ENCODE results near the gene MAB21L4.

Gene MAB21L4

GRCh38 chr2:240876475-240877251 lies 19.3 kb downstream of the MAB21L4 start:
- no peak for DNase-seq (ENCODE audit: low spot score)

- DNase-seq (ENCODE audit: low spot score) = no peak
Measured at GRCh38 chr2:240876035-240876474, 19.9 kb downstream of the MAB21L4 start.

GRCh38 chr2:240875228-240876034 lies 20.5 kb downstream of the MAB21L4 start:
- DNase-seq (ENCODE audit: low spot score) = no peak

- DNase-seq (ENCODE audit: low spot score) = no peak
Measured at GRCh38 chr2:240874715-240875227, 21.2 kb downstream of the MAB21L4 start.

- DNase-seq (ENCODE audit: low spot score) = no peak
Measured at GRCh38 chr2:240873805-240874714, 21.9 kb downstream of the MAB21L4 start.

- DNase-seq (ENCODE audit: low spot score) = no peak
Measured at GRCh38 chr2:240873098-240873788, 22.7 kb downstream of the MAB21L4 start.

GRCh38 chr2:240872317-240873097 lies 23.4 kb downstream of the MAB21L4 start:
- DNase-seq (ENCODE audit: low spot score) = no peak

- no peak for DNase-seq (ENCODE audit: low spot score)
Measured at GRCh38 chr2:240871071-240871958, 24.6 kb downstream of the MAB21L4 start.

GRCh38 chr2:240869956-240870875 lies 25.7 kb downstream of the MAB21L4 start:
- no peak for DNase-seq (ENCODE audit: low spot score)

- no peak for DNase-seq (ENCODE audit: low spot score)
Measured at GRCh38 chr2:240869109-240869955, 26.6 kb downstream of the MAB21L4 start.

- no peak for DNase-seq (ENCODE audit: low spot score)
Measured at GRCh38 chr2:240868286-240869108, 27.5 kb downstream of the MAB21L4 start, which contains the start of gene AGXT. AGXT (plus strand) TSS chr2:240868824; CDS start chr2:240868866, 42 bp downstream.

- no peak for DNase-seq (ENCODE audit: low spot score)
Measured at GRCh38 chr2:240865391-240865790, 30.6 kb downstream of the MAB21L4 start.

- no peak for DNase-seq (ENCODE audit: low spot score)
Measured at GRCh38 chr2:240864475-240864874, 31.5 kb downstream of the MAB21L4 start.

- DNase-seq (ENCODE audit: low spot score) = no peak
Measured at GRCh38 chr2:240861547-240861946, 34.4 kb downstream of the MAB21L4 start.

GRCh38 chr2:240858871-240859270 lies 37.1 kb downstream of the MAB21L4 start:
- DNase-seq (ENCODE audit: low spot score) = no peak

- no peak for DNase-seq (ENCODE audit: low spot score)
Measured at GRCh38 chr2:240858321-240858720, 37.6 kb downstream of the MAB21L4 start.

Data from kidney capillary endothelial cell (primary cell).